Adrenal gland (tissue), 12 donors: Measurements from ENCODE around the gene C5orf15. TPM values are rescaled to one million over a fixed set of nuclear protein-coding genes. Genes with fewer than 3 reads are reported as not detected.

ENCODE experiments used
- DNase-seq, 7 donors: peaks; one replicate each; pipeline ENCODE4 v3.0.0-alpha.2; 2019 to 2020
- H3K27ac ChIP-seq, 5 donors: fragments of 200-600 bp; sonication (generic) in 4 of 5; 1 replicate in 3 of 5; 2 replicates in 2 of 5; pipeline versions ENCODE4 v1.5.1 to v1.8.0; 2016 to 2020; ENCODE audit warnings: mild to moderate bottlenecking in 1 of 5
- H3K27me3 ChIP-seq: fragments of 200-600 bp; 2 replicates; pipeline ENCODE4 v1.8.0; 2021
- H3K36me3 ChIP-seq, 2 donors: fragments of 200-600 bp; replicated peaks in 1 of 2; 1 replicate in 1 of 2; 2 replicates in 1 of 2; pipeline versions ENCODE4 v1.5.1 to v1.8.0; 2018 to 2022
- H3K4me1 ChIP-seq, 2 donors: fragments of 200-600 bp; replicated peaks in 1 of 2; 1 replicate in 1 of 2; 2 replicates in 1 of 2; pipeline versions ENCODE4 v1.5.1 to v1.8.0; 2018 to 2021
- H3K4me3 ChIP-seq, 4 donors: fragments of 200-600 bp; sonication (generic) in 3 of 4; one replicate each; pipeline ENCODE4 v1.5.1; 2016 to 2018
- H3K9me3 ChIP-seq, 3 donors: fragments of 200-600 bp; sonication (generic) in 1 of 3; replicated peaks in 1 of 3; 1 replicate in 2 of 3; 2 replicates in 1 of 3; pipeline versions ENCODE4 v1.5.1 to v1.8.0; 2016 to 2021
- CTCF ChIP-seq, 6 experiments: fragments of 450-650 bp in 4 of 6; fragments of 200-600 bp in 2 of 6; sonication (generic) in 1 of 6; IDR thresholded peaks; 1 replicate in 5 of 6; 2 replicates in 1 of 6; pipeline versions ENCODE4 v1.5.1 to v1.8.0; 2016 to 2021; ENCODE audit warnings: antibody characterized with exemption in 6 of 6, mild to moderate bottlenecking in 2 of 6, moderate library complexity in 1 of 6
- POLR2A ChIP-seq, 2 donors: fragments of 450-650 bp; IDR thresholded peaks; one replicate each; pipeline ENCODE4 v1.6.1; 2017; ENCODE audit warnings: antibody characterized with exemption in 2 of 2, mild to moderate bottlenecking in 2 of 2, moderate library complexity in 1 of 2
- WGBS, 4 donors: extraction: QIAGEN DNeasy Blood & Tissue Kit in 2 of 4; methylation state at CpG; one replicate each; pipeline versions ENCODE4 v1.1.5 to v1.1.7; 2013 to 2017; 5-methylcytosine and 5-hydroxymethylcytosine counted together
- intact Hi-C, 2 donors: fragments of 100-400 bp; cut with DNase I; formaldehyde crosslinking; loops; one replicate each; pipeline versions ENCODE4 v1.14.1 to v1.15.0; 2022 to 2023
- polyA plus RNA-seq, 3 donors: library from polyadenylated mRNA; stranded (reverse); fragments of 200-250 nt in 2 of 3; fragments of 350-450 nt in 1 of 3; fragmentation: Illumina TruSeq in 1 of 3; extraction: RNeasy Lipid Tissue Mini Kit (QIAGEN cat#74804) in 1 of 3; gene quantifications; one replicate each; pipeline ENCODE4 v1.2.3, GENCODE V29; 2013 to 2014
- total RNA-seq, 9 donors: library from RNA; depleted of rRNA in 4 of 9; stranded (reverse); fragments of >200 nt in 4 of 9; fragments of 120-200 nt in 1 of 9; fragmentation: NEBNext Ultra II Directional in 1 of 9; extraction: Animal tissue kit (Norgen Biotek cat#: 25700) in 1 of 9; gene quantifications; one replicate each; pipeline versions ENCODE4 v1.1.0 to v1.2.4, GENCODE V29; 2013 to 2023
- donor health status: healthy with polysubstance abuse.
- donor health status: Bipolar disorder and iron deficiency.
- donor health status: DM: yes; HTN: yes; CAD: no.
- donor health status: DM: no; HTN: no; CAD: no.
- donor health status: DM: no; HTN: no; CAD: no.
- donor health status: DM: yes; HTN: yes; CAD: no.

Gene C5orf15
- total and polyA plus RNA-seq, 12 donors, result 16.7 to 90.1 (median 53.7) TPM

- Histone ChIP-seq H3K4me3 (no peak overlapping the region), H3K4me1 (peaks cover 0 to 6% of the 10 kb centered on the region in 2 donors), H3K27me3 (no peaks in the 10 kb centered on the region), H3K9me3 (no peaks in the 10 kb centered on the region), H3K27ac (no peak overlapping the region), H3K36me3 (no peaks in the 10 kb centered on the region)
- TF ChIP-seq CTCF (IDR thresholded peaks at IDR 0.05) (no peak), POLR2A (IDR thresholded peaks at IDR 0.05) (no peak)
- intact Hi-C loops, result loop anchor here in 1 of 2 donors (5.0 kb wide), 1 partner anchor 157 kb away; no protein-coding TSS in a partner anchor
- DNase-seq, result no peak
- WGBS, 4 donors, result 82 to 91% (median 84%) methylated on average over 3 of the region's 3 CpGs
Observed at GRCh38 chr5:133925269-133925668, 43.2 kb downstream of the C5orf15 start.

- Histone ChIP-seq H3K4me1 (no peaks in the 10 kb centered on the region), H3K36me3 (no peaks in the 10 kb centered on the region), H3K27me3 (no peaks in the 10 kb centered on the region), H3K27ac (no peak overlapping the region), H3K9me3 (no peaks in the 10 kb centered on the region), H3K4me3 (no peak overlapping the region)
- WGBS, 4 donors, result 57 to 77% (median 64%) methylated on average over 3 to 5 of the region's 5 CpGs
- intact Hi-C loops, result no loop called here
- TF ChIP-seq CTCF (IDR thresholded peaks at IDR 0.05) (no peak), POLR2A (IDR thresholded peaks at IDR 0.05) (no peak)
- DNase-seq, result no peak
Observed at GRCh38 chr5:133924221-133924920, 44.1 kb downstream of the C5orf15 start.

GRCh38 chr5:133921979-133922378, 46.4 kb downstream of the C5orf15 start:
- Histone ChIP-seq H3K27ac (no peak overlapping the region), H3K27me3 (no peaks in the 10 kb centered on the region), H3K36me3 (no peaks in the 10 kb centered on the region), H3K4me1 (no peaks in the 10 kb centered on the region), H3K9me3 (no peaks in the 10 kb centered on the region), H3K4me3 (no peak overlapping the region)
- intact Hi-C loops, result no loop called here
- WGBS, 4 donors, result 57 to 82% (median 69%) methylated on average over 5 of the region's 5 CpGs
- DNase-seq, result no peak
- TF ChIP-seq POLR2A (IDR thresholded peaks at IDR 0.05) (no peak), CTCF (IDR thresholded peaks at IDR 0.05) (no peak)

GRCh38 chr5:133921069-133921468, 47.4 kb downstream of the C5orf15 start:
- intact Hi-C loops, result no loop called here
- Histone ChIP-seq H3K27ac (no peak overlapping the region), H3K27me3 (no peaks in the 10 kb centered on the region), H3K9me3 (no peaks in the 10 kb centered on the region), H3K4me3 (no peak overlapping the region), H3K4me1 (no peaks in the 10 kb centered on the region), H3K36me3 (no peaks in the 10 kb centered on the region)
- no peak for DNase-seq
- WGBS, 4 donors, result 78 to 96% (median 90%) methylated on average over 5 to 7 of the region's 7 CpGs
- TF ChIP-seq CTCF (IDR thresholded peaks at IDR 0.05) (no peak), POLR2A (IDR thresholded peaks at IDR 0.05) (no peak)
